ENCODE data around the gene LMOD1. TPM values are rescaled to one million over a fixed set of nuclear protein-coding genes. Genes with fewer than 3 reads are reported as not detected.
"Not testable (repeated sequence)": the region's sequence is repeated elsewhere in the genome, so short reads cannot be mapped to it uniquely, and the experiment has no call there.

The LMOD1 gene
- polyA plus RNA-seq, 3 donors, result not detected

DNA sequence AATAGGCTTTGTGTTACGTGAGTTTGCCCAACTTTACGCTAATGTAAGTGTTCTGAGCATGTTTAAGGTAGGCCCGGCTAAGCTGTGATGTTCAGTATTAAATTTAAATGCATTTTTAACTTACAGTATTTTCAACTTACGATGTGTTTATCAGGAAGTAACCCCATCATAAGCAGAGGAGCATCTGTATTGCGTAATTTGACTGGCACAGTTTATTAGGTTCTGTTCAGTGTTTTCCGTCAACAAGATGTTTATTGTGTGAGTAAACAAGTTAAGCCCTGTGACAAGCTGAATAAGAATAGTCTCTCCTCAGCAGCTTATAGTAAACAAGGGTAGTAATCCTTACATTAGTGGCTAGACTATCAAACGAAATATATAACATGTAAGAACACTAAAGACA is 84.9 kb downstream of the LMOD1 start:
- intact Hi-C loops (cut with micrococcal nuclease), result no loop called here
- no peak overlapping the region for H3K4me2 ChIP-seq (replicated peaks; ENCODE audit: extremely low read depth, low read length, poor library complexity, severe bottlenecking)
- peaks cover 0 to 3% of the 10 kb centered on the region in 2 donors for H3K4me1 ChIP-seq (ENCODE audit: control insufficient read depth in 1 of 2, insufficient read depth in 2 of 2, low read length in 2 of 2)
- peaks cover 4% of the 10 kb centered on the region for H3K4me1 Mint-ChIP-seq
- peaks cover 0 to 2% (median 0%) of the 10 kb centered on the region in 3 donors for H3K27me3 Mint-ChIP-seq (ENCODE audit: low read depth in 3 of 3)
- no peak for DNase-seq
- no peaks in the 10 kb centered on the region for H4K20me1 ChIP-seq (ENCODE audit: insufficient read depth, low read length)
- H3K27ac ChIP-seq (ENCODE audit: low read depth in 1 of 2, low read length in 2 of 2), result no peak overlapping the region
- H3K4me3 Mint-ChIP-seq, result no peak overlapping the region
- H3K36me3 ChIP-seq (replicated peaks in 1 of 2; ENCODE audit: control insufficient read depth in 1 of 2, insufficient read depth in 2 of 2, low read length in 2 of 2), result peaks cover 73 to 99% of the 10 kb centered on the region in 2 donors
- peaks cover 75 to 83% of the 10 kb centered on the region in 2 donors for H3K36me3 Mint-ChIP-seq
- no peaks in the 10 kb centered on the region for H3K79me2 ChIP-seq (ENCODE audit: insufficient read depth, low read length)
- no CpG with 5 or more reads among the region's 7 CpGs for WGBS (ENCODE audit: insufficient coverage)
- H3K27ac Mint-ChIP-seq, result no peak overlapping the region
- TF ChIP-seq, protein P1, sequence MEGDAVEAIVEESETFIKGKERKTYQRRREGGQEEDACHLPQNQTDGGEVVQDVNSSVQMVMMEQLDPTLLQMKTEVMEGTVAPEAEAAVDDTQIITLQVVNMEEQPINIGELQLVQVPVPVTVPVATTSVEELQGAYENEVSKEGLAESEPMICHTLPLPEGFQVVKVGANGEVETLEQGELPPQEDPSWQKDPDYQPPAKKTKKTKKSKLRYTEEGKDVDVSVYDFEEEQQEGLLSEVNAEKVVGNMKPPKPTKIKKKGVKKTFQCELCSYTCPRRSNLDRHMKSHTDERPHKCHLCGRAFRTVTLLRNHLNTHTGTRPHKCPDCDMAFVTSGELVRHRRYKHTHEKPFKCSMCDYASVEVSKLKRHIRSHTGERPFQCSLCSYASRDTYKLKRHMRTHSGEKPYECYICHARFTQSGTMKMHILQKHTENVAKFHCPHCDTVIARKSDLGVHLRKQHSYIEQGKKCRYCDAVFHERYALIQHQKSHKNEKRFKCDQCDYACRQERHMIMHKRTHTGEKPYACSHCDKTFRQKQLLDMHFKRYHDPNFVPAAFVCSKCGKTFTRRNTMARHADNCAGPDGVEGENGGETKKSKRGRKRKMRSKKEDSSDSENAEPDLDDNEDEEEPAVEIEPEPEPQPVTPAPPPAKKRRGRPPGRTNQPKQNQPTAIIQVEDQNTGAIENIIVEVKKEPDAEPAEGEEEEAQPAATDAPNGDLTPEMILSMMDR (IDR thresholded peaks at IDR 0.05), result no peak
- H3K9me3 ChIP-seq (replicated peaks in 1 of 2; ENCODE audit: control insufficient read depth in 1 of 2, insufficient read depth in 1 of 2, low read length in 2 of 2), result no peaks in the 10 kb centered on the region
- no peaks in the 10 kb centered on the region for H3K27me3 ChIP-seq (ENCODE audit: control insufficient read depth in 2 of 2, insufficient read depth in 2 of 2, low read length in 2 of 2)
- H3K4me3 ChIP-seq (replicated peaks in 1 of 3; ENCODE audit: low read depth in 2 of 3, low read length in 3 of 3), result no peak overlapping the region
- H3K9ac ChIP-seq (ENCODE audit: insufficient read depth, low read length, poor library complexity, severe bottlenecking), result no peak overlapping the region
- H2AFZ ChIP-seq (ENCODE audit: insufficient read depth, low read depth, low read length, poor library complexity, severe bottlenecking), result no peak overlapping the region
- no peaks in the 10 kb centered on the region for H3K9me3 Mint-ChIP-seq

DNA sequence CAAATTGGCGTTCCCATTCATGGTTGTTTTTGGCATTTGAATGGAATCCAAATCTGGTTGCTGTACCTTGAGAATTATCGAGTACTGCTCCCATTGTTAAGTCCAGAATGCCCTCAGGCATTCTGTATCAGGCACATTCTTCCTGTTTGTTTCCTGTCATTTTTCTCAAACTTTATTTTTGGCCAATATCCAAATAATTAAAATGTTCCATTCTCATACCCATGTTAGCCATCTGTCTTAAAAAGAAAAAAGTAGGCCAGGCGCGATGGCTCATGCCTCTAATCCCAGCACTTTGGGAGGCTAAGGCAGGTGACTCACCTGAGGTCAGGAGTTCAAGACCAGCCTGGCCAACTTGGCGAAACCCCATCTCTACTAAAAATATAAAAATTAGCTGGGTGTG is 86.9 kb downstream of the LMOD1 start:
- WGBS (ENCODE audit: insufficient coverage), result 100% methylated on average over 2 of the region's 5 CpGs
- Histone ChIP-seq H3K36me3 (replicated peaks in 1 of 2; ENCODE audit: control insufficient read depth in 1 of 2, insufficient read depth in 2 of 2, low read length in 2 of 2) (peaks cover 77 to 99% of the 10 kb centered on the region in 2 donors), H3K79me2 (ENCODE audit: insufficient read depth, low read length) (no peaks in the 10 kb centered on the region), H3K4me3 (replicated peaks in 1 of 3; ENCODE audit: low read depth in 2 of 3, low read length in 3 of 3) (no peak overlapping the region), H3K27ac (ENCODE audit: low read depth in 1 of 2, low read length in 2 of 2) (no peak overlapping the region), H4K20me1 (ENCODE audit: insufficient read depth, low read length) (no peaks in the 10 kb centered on the region), H3K9ac (ENCODE audit: insufficient read depth, low read length, poor library complexity, severe bottlenecking) (no peak overlapping the region), H3K4me1 (ENCODE audit: control insufficient read depth in 1 of 2, insufficient read depth in 2 of 2, low read length in 2 of 2) (no peaks in the 10 kb centered on the region), H3K27me3 (ENCODE audit: control insufficient read depth in 2 of 2, insufficient read depth in 2 of 2, low read length in 2 of 2) (no peaks in the 10 kb centered on the region), H3K9me3 (replicated peaks in 1 of 2; ENCODE audit: control insufficient read depth in 1 of 2, insufficient read depth in 1 of 2, low read length in 2 of 2) (no peaks in the 10 kb centered on the region), H3K4me2 (replicated peaks; ENCODE audit: extremely low read depth, low read length, poor library complexity, severe bottlenecking) (no peak overlapping the region), H2AFZ (ENCODE audit: insufficient read depth, low read depth, low read length, poor library complexity, severe bottlenecking) (no peak overlapping the region)
- no peak for DNase-seq
- no peaks in the 10 kb centered on the region for H3K4me1 Mint-ChIP-seq
- H3K36me3 Mint-ChIP-seq, result peaks cover 83 to 86% of the 10 kb centered on the region in 2 donors
- intact Hi-C loops (cut with micrococcal nuclease), result no loop called here
- H3K27ac Mint-ChIP-seq, result no peak overlapping the region
- no peaks in the 10 kb centered on the region for H3K9me3 Mint-ChIP-seq
- TF ChIP-seq, protein P1 (IDR thresholded peaks at IDR 0.05), result no peak
- H3K4me3 Mint-ChIP-seq, result no peak overlapping the region
- no peaks in the 10 kb centered on the region for H3K27me3 Mint-ChIP-seq (ENCODE audit: low read depth in 3 of 3)

DNA sequence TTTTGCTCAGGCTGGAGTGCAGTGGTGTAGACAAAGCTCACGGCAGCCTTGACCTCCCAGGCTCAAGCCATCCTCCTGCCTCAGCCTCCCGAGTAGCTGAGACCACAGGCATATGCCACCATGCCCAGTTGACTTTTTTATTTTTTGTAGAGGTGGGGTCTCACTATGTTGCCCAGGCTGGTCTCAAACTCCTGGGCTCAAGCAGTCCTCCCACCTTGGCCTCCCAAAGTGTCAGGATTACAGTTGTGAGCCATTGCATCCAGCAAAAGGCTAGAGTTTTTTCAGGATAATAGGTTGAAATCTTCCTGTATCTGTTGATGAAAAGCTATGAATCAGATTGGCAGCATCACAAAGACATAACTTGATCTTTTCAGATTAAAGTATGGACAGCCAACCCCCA is 89.6 kb downstream of the LMOD1 start:
- DNase-seq; H2AFZ ChIP-seq (ENCODE audit: insufficient read depth, low read depth, low read length, poor library complexity, severe bottlenecking); H3K4me2 ChIP-seq (replicated peaks; ENCODE audit: extremely low read depth, low read length, poor library complexity, severe bottlenecking); H3K79me2 ChIP-seq (ENCODE audit: insufficient read depth, low read length); H3K9me3 Mint-ChIP-seq; H4K20me1 ChIP-seq (ENCODE audit: insufficient read depth, low read length); H3K4me3 ChIP-seq (replicated peaks in 1 of 3; ENCODE audit: low read depth in 2 of 3, low read length in 3 of 3); H3K9me3 ChIP-seq (replicated peaks in 1 of 2; ENCODE audit: control insufficient read depth in 1 of 2, insufficient read depth in 1 of 2, low read length in 2 of 2); H3K27me3 ChIP-seq (ENCODE audit: control insufficient read depth in 2 of 2, insufficient read depth in 2 of 2, low read length in 2 of 2); H3K4me3 Mint-ChIP-seq; H3K4me1 Mint-ChIP-seq; H3K9ac ChIP-seq (ENCODE audit: insufficient read depth, low read length, poor library complexity, severe bottlenecking); intact Hi-C loops (cut with micrococcal nuclease); H3K27ac ChIP-seq (ENCODE audit: low read depth in 1 of 2, low read length in 2 of 2); H3K27me3 Mint-ChIP-seq (ENCODE audit: low read depth in 3 of 3); H3K4me1 ChIP-seq (ENCODE audit: control insufficient read depth in 1 of 2, insufficient read depth in 2 of 2, low read length in 2 of 2): not testable (repeated sequence)
- Mint-ChIP-seq H3K27ac (peak overlapping the region in 1 of 7 donors; percentile 11), H3K36me3 (peaks cover 84 to 87% of the 10 kb centered on the region in 2 donors)
- peaks cover 83 to 99% of the 10 kb centered on the region in 2 donors for H3K36me3 ChIP-seq (replicated peaks in 1 of 2; ENCODE audit: control insufficient read depth in 1 of 2, insufficient read depth in 2 of 2, low read length in 2 of 2)
- 100% methylated on average over 1 of the region's 2 CpGs for WGBS (ENCODE audit: insufficient coverage)

All from CD14-positive monocyte (primary cell).